Epithelial cell of esophagus (primary cell): Measurements from ENCODE around the gene SGK1.
"Not testable (repeated sequence)": the region's sequence is repeated elsewhere in the genome, so short reads cannot be mapped to it uniquely, and the experiment has no call there.

Source experiments
- DNase-seq: peaks from one replicate; pipeline ENCODE4 v3.0.0; 2010; ENCODE audit warnings: low read depth
- H3K4me3 ChIP-seq: 2 replicates; pipeline ENCODE4 v1.5.1; 2011; ENCODE audit warnings: mild to moderate bottlenecking, low read length, control low read depth
- CTCF ChIP-seq: IDR thresholded peaks from 2 replicates; pipeline ENCODE4 v1.5.1; 2011; ENCODE audit warnings: low read depth, mild to moderate bottlenecking, low read length, control low read depth, inconsistent platforms; ENCODE audit not compliant: insufficient read depth; ENCODE audit errors: missing control alignments

The SGK1 gene

GRCh38 chr6:134223796-134224420, 94.0 kb downstream of the SGK1 start:
- DNase-seq = no peak
- TF ChIP-seq CTCF = no peak

GRCh38 chr6:134221250-134221649, 96.7 kb downstream of the SGK1 start:
- no peak for DNase-seq
- H3K4me3 ChIP-seq = no peak overlapping the region
- TF ChIP-seq CTCF = no peak

More at GRCh38 chr6:134223796-134224420, 94.0 kb downstream of the SGK1 start:
- H3K4me3 ChIP-seq = no peak overlapping the region

GRCh38 chr6:134217798-134218140, 100.1 kb downstream of the SGK1 start:
- no peak for TF ChIP-seq CTCF
- no peak for DNase-seq
- H3K4me3 ChIP-seq = no peak overlapping the region

GRCh38 chr6:134217105-134217797, 100.7 kb downstream of the SGK1 start:
- TF ChIP-seq CTCF = no peak

GRCh38 chr6:134216301-134217010, 101.5 kb downstream of the SGK1 start:
- no peak overlapping the region for H3K4me3 ChIP-seq
- no peak for TF ChIP-seq CTCF
- peak; percentile 49 for DNase-seq

More at GRCh38 chr6:134217105-134217797, 100.7 kb downstream of the SGK1 start:
- no peak overlapping the region for H3K4me3 ChIP-seq
- no peak for DNase-seq

- not testable (repeated sequence) for DNase-seq, H3K4me3 ChIP-seq
Observed at GRCh38 chr6:134213410-134213809, 104.5 kb downstream of the SGK1 start.

- TF ChIP-seq CTCF = no peak
- H3K4me3 ChIP-seq = no peak overlapping the region
- no peak for DNase-seq
Observed at GRCh38 chr6:134211297-134211696, 106.6 kb downstream of the SGK1 start.
